ENCODE data around the gene PINK1. TPM values are rescaled to one million over a fixed set of nuclear protein-coding genes. Genes with fewer than 3 reads are reported as not detected.

Gene PINK1
- total RNA-seq, 1 donor from 2014 or later: 288 TPM

GRCh38 chr1:20634594-20635084 lies 1.4 kb downstream of the PINK1 start:
- intact Hi-C loops (cut with DNase I): loop anchor here (5.0 kb wide), 2 partner anchors 47 to 62 kb away; partner anchors contain the start of gene CDA
- peak; percentile 63 for DNase-seq
- ATAC-seq (ENCODE audit: poor library complexity): peak; percentile 76

DNA sequence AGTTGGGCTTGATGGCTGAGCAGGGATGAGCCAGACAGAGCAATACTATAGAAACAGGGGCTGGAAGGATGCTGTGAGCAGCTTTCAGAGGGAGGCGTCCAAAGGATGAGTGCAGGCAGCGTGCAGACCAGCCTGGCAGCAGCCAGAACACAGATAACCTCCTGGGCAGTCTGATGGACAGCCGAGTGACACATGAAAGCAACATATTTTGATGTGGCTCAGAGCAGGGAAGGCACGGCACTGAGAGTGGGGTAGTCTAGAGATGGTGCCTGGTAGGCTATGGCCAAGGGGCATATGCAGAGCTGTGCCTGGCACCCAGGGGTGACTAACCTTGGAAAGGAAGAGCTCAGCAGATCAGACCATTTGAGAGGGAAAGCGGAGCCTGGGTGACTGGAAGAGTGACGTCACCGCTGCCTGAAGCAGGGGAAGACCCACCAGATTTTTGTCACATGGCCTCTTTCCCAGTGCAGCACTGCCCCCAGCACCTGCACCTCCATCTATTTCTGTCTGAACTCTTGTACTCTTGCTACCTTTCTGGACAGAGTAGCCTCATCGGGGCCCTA lies 3.6 kb downstream of the PINK1 start:
- intact Hi-C loops (cut with DNase I): no loop called here
- no peak for ATAC-seq (ENCODE audit: poor library complexity)

DNA sequence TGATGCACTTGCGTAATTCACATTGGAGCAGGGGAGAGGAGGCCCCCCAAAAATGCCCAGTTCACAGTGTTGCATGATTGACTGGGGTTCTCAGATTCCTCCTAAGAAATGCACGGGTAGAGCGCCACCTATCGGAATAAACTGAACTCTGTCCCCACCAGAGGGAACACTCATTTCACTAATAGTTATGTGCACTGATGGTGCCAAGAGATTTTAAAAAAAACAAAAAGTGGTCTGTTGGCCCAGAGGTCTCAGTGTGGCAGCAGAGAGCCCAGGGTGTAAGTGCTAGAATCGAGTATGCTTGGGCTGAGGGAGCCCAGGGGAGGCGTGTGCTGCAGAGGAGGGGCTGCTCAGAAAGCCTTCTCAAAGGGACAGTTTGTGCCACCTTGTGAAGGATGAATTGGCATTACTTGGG lies 6.9 kb downstream of the PINK1 start:
- intact Hi-C loops (cut with DNase I): loop anchor here (5.0 kb wide), 1 partner anchor 118 kb away; no protein-coding TSS in a partner anchor

More for the DNA sequence above, 3.6 kb downstream of the PINK1 start:
- no peak for DNase-seq

GRCh38 chr1:20641975-20642374 lies 8.7 kb downstream of the PINK1 start:
- intact Hi-C loops (cut with DNase I): loop anchor here (5.0 kb wide), 1 partner anchor 120 kb away; no protein-coding TSS in a partner anchor
- no peak for ATAC-seq (ENCODE audit: poor library complexity)
- no peak for DNase-seq

More for the DNA sequence above, 6.9 kb downstream of the PINK1 start:
- DNase-seq: no peak
- ATAC-seq (ENCODE audit: poor library complexity): peak; percentile 69

GRCh38 chr1:20643080-20643479 lies 9.8 kb downstream of the PINK1 start:
- intact Hi-C loops (cut with DNase I): loop anchor here (5.0 kb wide), 1 partner anchor 121 kb away; no protein-coding TSS in a partner anchor
- no peak for ATAC-seq (ENCODE audit: poor library complexity)
- no peak for DNase-seq

GRCh38 chr1:20644416-20644815 lies 11.2 kb downstream of the PINK1 start:
- ATAC-seq (ENCODE audit: poor library complexity) (no peak), DNase-seq (no peak)
- intact Hi-C loops (cut with DNase I): loop anchor here (5.0 kb wide), 1 partner anchor 122 kb away; no protein-coding TSS in a partner anchor

- intact Hi-C loops (cut with DNase I): no loop called here
- no peak for ATAC-seq (ENCODE audit: poor library complexity)
- DNase-seq: no peak
These were observed 12.2 kb downstream of the PINK1 start for GRCh38 chr1:20645414-20645813.

DNA sequence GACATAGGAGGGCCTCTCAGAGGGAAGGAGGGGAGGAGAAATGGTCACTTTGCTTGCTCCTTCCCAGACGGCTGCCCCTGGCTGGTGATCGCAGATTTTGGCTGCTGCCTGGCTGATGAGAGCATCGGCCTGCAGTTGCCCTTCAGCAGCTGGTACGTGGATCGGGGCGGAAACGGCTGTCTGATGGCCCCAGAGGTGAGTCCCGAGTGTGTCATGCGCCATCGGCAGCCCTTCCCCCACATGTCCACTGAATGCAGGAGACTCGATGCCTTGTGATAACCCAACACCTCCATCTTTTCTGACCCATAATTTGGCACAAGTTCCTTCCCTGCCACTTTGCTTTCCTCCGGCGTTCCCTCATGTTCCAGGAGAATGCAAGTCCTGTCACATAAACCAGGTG lies 15.2 kb downstream of the PINK1 start:
- intact Hi-C loops (cut with DNase I): no loop called here
- DNase-seq: no peak

GRCh38 chr1:20648946-20649345 lies 15.7 kb downstream of the PINK1 start:
- intact Hi-C loops (cut with DNase I): no loop called here
- DNase-seq (no peak), ATAC-seq (ENCODE audit: poor library complexity) (no peak)

More for the DNA sequence above, 15.2 kb downstream of the PINK1 start:
- no peak for ATAC-seq (ENCODE audit: poor library complexity)

DNA sequence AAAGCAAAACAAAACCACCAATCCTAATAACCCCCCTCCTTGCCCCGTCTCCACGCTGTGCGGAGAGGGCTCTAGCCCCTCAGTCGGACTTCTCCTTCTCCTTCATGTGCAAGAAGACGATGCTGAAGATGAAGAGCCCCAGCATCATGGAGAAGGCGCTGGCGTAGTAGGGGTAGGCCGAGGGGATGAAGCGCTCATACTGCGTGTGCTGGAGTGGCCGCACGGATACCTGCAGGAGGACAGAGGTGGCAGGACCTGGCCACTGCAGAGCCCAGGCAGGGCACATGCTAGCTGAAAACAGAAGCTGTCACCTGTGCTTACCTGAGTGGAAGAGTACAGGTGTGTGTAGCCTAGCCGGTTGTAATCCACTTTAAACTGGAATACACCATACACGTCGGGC lies 19.0 kb downstream of the PINK1 start:
- no peak for ATAC-seq (ENCODE audit: poor library complexity)
- intact Hi-C loops (cut with DNase I): no loop called here
- no peak for DNase-seq

DNA sequence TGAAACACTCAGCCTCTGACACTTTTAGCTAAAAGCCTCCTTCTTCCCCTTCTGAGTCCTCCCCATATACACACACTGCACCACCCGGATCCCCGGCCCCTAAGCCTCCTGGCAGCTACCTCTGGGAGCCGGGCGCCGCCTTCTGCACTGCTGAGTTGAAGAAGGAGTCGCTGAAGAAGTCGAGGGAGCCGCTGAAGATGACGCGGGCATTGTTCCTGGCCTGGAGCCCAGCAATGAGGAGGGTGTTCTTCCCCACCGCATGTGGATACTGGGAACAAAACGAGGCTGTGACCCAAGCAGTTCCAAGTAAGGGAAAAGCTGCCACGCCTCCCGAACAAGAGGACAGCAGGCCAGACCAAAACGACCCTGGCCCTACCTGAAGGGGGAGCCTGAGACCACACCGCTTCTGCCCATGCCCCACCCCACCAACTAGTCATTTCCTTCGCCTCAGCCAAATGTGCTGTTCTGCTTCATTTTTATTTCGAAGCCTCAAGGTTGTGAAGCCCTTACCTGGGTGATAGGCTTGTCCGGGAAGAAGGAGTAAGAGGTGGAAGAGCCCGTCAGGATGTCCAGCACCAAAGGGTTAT lies 20.9 kb downstream of the PINK1 start:
- ATAC-seq (ENCODE audit: poor library complexity): peak; percentile 49
- intact Hi-C loops (cut with DNase I): no loop called here
- DNase-seq: peak; percentile 68

DNA sequence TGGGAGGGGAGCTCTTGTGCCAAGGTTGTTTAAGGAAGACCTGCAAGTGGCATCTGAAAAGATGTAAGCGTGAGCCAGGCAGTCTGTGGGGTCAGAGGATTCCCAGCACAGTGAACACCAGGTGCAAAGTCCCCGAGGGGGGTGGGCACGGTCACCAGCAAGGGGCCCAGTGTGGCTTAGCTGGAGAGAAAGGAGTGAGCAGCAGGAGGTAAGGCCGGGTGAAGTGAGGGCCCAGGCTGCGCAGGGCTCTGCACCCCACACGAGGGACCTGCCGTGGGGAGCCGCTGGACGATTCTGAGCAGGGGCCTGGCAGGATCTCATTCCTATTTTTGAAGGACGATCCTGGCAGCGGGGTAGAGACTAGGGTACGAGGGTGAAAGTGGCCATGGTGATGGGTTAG lies 23.8 kb downstream of the PINK1 start:
- DNase-seq: no peak
- no peak for ATAC-seq (ENCODE audit: poor library complexity)
- intact Hi-C loops (cut with DNase I): no loop called here

DNA sequence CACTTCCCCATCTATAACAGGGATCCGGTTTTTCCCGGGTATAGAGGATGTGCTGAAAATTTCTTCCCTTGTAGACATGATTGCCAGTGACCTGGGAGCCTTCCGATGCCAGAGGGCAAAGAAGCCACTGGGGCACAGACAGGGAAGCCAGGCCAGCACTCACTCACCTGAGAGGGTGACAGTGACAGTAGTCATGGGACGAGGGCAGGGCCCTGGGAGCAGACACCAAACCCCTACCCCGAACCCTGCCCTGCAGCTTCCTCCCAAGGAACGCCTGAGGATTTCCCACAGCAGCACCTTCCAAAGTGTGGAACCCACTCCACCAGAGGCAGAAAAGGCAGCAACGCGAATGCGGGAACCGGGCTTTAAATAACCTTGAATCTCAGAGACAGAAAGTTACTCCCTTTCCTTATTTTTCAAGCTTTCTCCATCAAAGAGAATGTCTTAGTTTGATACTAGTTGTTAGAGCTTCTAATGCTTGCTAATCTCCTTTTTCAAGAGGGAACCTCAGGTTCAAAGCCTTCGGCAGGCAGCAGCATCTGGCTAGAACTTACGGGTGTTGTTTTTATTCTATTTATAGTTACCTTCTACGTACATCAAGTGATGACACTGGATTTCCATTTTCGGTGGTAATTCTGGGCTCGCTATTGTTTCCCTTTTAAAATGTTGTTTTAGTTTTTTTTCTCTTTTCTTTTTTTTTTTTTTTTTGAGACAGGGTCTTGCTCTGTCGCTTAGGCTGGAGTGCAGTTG lies 25.1 kb downstream of the PINK1 start:
- intact Hi-C loops (cut with DNase I): no loop called here
- ATAC-seq (ENCODE audit: poor library complexity) (no peak), DNase-seq (no peak)

GRCh38 chr1:20660363-20660762 lies 27.1 kb downstream of the PINK1 start:
- no peak for ATAC-seq (ENCODE audit: poor library complexity)
- no peak for DNase-seq
- intact Hi-C loops (cut with DNase I): no loop called here

- ATAC-seq (ENCODE audit: poor library complexity) (no peak), DNase-seq (no peak)
- intact Hi-C loops (cut with DNase I): no loop called here
These were observed 27.6 kb downstream of the PINK1 start for GRCh38 chr1:20660847-20661206.

GRCh38 chr1:20661207-20662109 lies 28.2 kb downstream of the PINK1 start, which contains the start of gene DDOST:
Gene DDOST (minus strand): TSS chr1:20661369. CDS start chr1:20661350, 19 bp downstream.
- DNase-seq (peak; percentile 97), ATAC-seq (ENCODE audit: poor library complexity) (peak; percentile 96)
- intact Hi-C loops (cut with DNase I): no loop called here

- intact Hi-C loops (cut with DNase I): no loop called here
- ATAC-seq (ENCODE audit: poor library complexity) (no peak), DNase-seq (no peak)
These were observed 28.8 kb downstream of the PINK1 start for GRCh38 chr1:20662110-20662475.

- intact Hi-C loops (cut with DNase I): no loop called here
- DNase-seq (no peak), ATAC-seq (ENCODE audit: poor library complexity) (no peak)
These were observed 30.1 kb downstream of the PINK1 start for GRCh38 chr1:20663365-20663764.
